NOMO-1 treated with dmso at 0.1 percent for 144 hours (cell line): Measurements from ENCODE around the gene STIM1.
A peak's percentile ranks its signal among the peaks of the same experiment; 100 is the strongest.

Source experiments
- DNase-seq: peaks from one replicate; lab custom pipeline; 2025; ENCODE audit not compliant: unreplicated experiment; lab: John Stamatoyannopoulos, UW

The STIM1 gene

DNA sequence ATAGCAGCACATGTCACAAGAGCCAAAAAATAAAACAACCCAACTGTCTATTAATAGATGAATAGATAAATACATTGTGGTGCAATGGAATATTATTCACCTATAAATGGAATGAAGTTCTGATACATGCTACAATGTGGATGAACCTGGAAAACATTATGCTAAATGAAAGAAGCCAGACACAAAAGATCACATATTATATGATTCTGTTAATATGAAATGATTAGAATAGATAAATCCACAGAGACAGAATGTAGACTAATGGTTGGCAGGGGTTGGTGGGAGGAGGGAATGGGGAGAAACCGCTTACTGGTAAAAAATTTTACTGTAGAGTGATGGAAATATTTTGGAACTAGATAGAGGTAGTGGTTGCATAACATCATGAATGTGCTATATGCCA, 206.2 kb downstream of the STIM1 start:
- no peak for DNase-seq

DNA sequence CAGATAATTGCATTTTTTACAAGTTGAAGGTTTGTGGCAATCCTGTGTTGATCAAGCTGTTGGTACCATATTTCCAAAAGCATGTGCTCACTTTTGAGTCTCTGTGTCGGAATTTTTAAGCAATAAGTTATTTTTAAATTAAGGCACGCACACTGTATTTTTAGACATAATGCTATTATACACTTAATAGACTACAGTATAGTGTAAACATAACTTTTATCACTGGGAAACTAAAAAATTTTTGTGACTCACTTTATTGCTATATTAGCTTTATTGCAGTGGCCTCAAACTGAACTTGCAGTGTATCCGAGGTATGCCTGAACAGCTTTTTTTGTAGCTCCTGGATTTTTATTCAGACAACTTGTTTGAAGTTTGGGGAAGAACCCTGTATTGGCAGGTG, 207.9 kb downstream of the STIM1 start:
- DNase-seq = no peak

DNA sequence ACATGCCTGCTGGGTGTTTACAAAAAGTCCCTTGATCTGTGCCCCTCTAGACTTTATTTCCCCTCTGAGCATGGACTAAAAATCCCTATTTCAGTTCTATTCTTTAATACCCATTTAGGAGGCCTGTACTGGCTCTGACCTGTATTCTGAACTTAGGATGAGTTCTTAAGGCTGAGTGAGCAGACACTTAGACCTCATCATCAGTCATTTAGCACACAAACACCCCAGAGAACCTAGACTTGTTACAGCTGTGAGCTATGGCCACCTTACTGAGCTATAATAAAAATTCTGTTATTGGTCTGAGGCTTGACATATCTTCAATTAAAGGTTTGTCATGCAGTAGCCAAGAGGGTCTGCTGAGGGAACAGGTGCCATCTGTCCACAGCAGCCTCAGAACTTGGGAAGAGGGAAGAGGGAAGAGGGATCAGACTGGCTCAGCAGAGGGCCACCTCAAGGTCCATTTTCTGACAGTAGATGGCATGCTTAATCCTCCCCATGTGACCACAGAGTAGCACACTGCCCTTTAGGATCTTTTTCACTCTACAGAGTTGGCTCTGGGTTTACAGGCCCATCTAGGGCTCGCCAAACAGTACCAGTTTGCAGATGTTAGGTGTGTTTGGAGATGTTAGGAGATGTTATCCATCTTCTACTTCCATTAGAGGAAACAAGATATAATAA, 209.0 kb downstream of the STIM1 start:
- no peak for DNase-seq

DNA sequence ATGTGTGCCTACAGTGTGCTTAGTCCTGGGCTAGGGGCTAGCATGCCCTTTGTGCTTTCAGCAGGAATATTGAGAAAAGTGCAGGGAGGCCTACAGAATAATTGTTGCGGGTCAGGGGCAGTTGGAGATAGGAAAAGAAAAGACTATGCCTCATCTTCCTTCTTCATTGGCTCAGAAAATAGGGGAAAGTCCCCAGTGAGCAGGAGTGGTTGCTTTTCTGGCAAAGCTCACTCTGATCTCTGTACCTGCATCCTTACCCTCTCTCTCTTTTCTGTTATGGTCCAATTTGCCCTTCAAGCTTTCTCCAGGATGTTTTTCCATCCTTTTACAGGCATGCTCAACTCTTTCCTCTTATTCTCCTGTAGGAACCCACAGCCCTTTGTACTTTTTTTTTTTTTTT, 209.6 kb downstream of the STIM1 start:
- DNase-seq = no peak

DNA sequence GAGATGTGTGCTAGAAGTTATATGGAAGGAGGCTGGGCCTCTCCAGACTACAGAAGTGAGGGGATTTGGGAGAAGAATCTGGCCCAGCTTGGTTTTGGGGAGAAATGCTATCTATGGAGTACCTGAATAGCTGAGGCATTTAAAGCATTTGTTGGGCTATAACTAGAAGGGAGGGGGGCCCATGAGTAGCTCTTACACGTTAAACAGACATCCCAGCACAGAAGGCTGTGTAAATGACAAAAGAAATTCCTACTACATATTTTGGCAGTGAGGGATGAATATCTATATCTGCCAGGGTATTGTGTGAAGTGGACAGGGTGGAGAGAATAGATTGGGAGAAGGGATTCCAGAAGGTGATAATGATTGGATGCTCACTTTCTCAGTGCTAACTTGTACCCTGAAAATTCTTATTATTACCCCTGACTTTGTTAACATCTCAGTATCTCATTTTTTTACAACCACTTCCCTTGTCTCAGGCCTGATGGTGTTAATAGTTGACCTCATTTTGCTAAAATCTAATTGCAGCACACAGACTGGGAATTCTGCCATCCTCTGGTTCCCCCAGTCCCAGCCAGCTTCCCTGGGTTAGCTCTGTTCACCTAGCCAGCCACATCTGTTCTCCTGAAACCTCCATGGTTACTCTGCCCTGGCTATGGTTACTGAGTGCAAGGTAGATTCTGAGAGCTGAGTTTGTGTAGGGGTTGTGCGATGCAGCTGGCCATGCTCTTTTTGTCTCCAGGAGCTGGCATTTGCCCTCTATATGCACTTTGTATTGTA, 210.3 kb downstream of the STIM1 start:
- no peak for DNase-seq

DNA sequence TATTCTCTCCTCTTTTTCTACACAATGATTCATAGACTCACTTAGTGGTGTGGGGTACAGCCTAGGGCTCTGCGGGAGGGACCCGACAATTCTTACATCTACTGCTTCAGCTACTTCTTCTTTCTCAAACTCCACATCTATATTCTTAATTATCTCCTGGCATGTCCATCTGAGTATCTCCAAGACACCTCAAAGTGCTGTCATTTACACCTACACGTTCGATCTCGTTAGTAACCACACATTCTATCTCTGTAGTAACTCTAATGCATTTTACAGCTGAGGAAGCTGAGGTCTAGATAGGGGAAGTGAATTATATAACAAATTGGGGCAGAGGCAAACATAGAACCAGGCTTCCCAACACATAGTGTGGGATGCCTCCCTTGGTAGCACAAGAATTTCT, 211.4 kb downstream of the STIM1 start:
- peak; percentile 72 for DNase-seq

DNA sequence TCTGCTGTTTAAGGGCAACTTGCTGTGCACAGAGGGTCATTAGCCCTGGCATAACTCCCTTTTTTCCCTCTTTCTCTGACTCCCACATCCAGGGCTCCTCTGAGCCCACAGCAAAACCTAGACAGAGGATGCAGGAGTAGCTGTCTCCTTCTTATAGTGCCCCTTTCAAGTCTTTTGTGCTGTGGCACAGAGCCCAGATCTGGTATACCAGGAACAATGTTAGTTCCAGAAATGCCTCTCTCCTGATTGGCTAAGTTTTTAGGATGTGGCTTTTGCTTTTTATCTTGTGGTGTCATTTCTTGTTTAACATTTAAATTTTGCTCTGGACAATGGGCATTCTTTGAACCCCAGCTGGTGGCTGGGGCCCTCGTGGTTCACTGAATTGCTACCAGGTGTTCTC, 213.5 kb downstream of the STIM1 start:
- DNase-seq = no peak

GRCh38 chr11:4071325-4071724, 215.9 kb downstream of the STIM1 start:
- DNase-seq = no peak

DNA sequence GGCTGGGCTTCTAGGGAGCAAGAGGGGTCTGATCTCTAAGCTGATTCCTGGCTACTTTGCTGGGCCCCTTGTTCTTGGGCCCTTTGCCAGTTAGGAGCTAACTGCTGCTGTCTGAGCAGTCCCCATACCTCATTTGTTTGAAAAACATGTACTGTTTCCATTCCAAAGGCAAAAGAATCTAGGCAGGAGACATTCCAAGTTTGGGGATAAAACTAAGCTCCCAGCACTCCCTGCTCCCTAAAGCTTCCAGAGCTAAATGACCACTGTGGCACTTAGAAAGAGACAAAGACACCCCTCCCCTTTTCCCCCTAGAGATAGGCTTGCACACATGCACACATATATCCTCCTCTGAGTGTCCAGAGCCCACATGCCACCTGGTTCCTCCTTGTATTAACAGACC, 216.4 kb downstream of the STIM1 start:
- no peak for DNase-seq

DNA sequence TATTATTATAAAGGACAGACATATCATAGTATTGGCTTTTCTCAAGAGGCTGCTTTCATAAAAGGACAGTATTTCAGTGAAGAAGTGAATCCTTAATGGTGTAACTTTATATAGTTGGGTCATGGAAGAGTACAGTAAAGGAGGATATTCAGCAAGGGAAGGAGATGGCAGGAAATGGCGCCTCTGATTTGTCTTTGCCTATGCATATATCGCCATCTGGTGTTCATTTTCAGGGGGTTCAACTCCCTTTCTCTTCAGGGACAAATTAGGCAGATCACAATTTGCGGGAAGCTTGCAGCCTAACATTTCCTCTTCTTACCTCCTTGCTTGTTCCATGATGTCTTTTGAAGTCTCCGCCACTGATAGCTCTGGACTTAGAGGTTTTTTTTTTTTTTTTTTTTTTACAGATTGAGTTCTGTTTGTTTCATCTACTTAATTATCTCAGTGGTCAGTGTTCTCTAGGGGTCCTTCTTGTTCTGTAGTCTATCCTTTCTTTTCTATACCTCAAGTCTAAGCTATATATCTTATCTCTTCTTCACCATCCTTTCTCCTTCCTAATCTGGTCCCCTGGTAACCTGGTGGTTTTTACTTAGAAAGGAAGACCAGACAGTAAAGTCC, 217.3 kb downstream of the STIM1 start:
- DNase-seq = peak; percentile 56

DNA sequence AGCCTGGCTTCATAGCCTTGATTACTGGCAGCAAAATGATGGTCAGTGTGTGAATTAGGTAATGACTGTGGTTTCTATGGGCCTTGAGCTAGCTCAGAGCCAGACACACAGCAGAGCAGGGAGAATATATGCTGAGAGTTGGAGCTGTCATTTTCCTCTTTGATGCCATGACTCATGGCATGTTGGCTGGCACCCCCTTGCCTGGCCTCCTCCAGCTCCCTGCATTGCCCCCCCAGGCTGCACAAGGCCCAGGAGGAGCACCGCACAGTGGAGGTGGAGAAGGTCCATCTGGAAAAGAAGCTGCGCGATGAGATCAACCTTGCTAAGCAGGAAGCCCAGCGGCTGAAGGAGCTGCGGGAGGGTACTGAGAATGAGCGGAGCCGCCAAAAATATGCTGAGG, 218.8 kb downstream of the STIM1 start:
- no peak for DNase-seq

DNA sequence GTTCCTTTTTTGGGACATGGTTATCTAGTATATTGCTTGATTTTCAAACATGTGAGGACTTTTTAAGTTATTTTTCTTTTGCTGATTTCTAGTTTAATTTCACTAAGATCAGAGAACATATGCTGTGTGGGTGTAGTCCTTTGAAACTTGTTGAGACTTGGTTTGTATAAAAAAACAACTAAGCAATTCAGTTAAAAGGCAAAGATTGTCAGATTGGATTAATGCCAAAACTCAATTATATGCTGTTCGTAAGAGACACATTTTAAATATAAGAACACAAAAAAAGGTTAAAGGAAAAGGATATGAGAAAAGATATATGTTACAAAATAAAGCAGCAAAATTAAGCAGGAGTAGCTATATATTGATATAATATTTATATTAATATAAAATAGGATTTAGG, 221.3 kb downstream of the STIM1 start:
- no peak for DNase-seq

- no peak for DNase-seq
Observed at GRCh38 chr11:4083198-4083597, 227.7 kb downstream of the STIM1 start.

DNA sequence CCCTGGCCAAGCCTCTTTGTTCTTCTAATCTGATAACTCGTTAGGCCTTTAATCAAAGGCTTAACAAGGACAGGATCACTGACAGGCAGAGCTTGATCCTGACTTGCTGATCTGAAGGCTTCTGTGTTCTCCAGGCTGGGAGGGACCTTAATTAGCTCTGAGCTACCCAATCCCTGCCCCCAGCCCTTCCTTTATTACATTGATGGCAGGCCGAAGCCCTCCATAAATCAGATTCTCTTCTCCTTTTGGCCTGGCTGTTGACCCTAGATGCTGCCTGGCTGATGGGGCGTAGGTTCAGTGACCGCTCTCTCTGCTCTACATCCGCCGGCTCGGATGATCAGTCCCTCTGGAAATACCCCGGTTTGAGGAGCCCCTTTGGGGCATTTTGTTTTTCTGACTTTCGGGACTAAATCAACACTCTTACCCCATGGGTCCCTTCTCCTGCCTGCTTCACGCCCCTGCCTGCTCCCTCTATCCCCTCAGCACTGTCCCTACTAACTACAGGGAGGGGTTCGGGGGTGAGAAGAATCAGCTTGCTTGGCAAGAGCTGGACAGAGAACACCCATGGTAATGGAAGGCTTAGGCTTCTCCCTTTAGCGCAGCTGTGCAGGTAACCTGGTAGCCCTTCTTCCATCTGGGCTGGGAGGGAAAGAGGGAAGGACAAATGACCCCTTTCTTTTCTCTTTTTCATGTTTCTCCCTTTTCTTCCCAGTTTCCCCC, 229.1 kb downstream of the STIM1 start:
- no peak for DNase-seq

DNA sequence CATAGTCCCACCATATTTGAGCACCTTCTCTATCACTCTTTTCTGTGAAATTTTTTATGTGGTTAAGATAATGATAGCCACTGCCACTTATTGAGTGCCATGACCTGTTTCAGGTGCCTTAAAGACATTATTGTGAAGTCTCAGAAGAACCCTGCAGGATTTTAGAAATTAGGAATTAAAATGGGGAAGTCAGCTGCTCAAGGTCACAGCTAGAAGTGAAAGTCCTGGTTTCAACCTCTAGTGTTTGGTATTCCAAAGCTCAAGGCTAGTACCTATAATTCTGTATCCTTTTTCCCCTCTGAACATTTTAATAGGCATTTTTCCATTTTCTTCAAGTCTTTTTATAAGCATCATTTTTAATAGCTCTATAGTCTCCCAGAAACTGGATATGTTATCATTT, 230.1 kb downstream of the STIM1 start:
- no peak for DNase-seq

DNA sequence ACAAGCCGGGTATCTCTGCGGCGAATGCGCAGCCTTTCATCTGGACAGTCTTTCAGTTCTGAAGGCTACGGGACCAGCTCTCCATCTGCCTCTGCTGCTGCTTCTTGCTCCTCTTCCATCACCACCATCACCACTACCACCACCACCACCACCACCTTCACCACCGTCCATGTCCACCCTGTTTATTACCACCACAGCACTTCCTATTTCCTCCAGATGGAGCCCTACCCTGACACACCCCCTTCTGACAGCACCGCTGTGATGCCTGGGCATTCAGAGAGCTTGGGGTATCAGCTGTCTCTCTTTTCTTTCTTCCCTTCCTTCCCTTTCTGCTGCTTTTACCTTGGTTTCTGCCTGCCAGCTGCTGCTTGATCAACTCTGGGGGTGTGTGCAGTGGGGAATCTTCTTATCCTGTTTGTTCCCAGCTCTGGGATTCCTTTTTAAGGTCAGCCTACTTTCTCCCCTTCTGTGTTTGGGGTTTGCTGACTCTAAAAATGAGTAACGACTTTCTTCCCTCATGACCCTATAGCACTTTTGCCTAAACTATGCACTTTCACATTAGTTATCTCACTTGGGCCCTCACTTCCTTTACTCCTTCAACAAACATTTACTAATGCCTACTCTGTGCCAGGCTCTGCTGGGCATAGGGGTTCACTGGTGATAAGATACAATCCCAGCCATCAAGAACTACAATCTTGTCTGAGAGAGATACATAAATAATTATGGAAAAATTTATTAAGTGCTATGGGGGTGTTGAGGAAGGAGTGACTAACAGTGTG, 231.3 kb downstream of the STIM1 start:
- no peak for DNase-seq

GRCh38 chr11:4087551-4087950, 232.1 kb downstream of the STIM1 start:
- no peak for DNase-seq

- DNase-seq = no peak
Observed at GRCh38 chr11:4090258-4090657, 234.8 kb downstream of the STIM1 start.

DNA sequence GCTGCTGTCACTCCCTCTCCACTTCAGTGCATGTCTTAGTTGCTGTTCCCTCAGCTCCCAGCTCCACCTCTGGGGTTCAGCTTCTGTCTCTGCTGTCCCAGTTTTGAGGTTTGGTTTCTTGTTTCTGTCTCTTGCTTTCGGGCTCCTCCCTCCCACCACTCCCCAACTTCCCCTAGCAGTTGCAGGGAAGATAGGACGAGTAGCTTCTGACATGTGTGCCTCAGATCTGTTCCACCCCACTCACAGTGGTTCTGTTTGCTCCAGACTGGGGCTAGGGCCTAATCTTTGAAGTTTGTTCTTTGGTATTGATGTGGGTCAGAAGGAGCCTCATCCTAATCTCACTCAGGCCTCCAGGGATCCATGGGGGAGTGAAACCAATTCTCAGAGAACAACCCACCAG, 236.6 kb downstream of the STIM1 start:
- no peak for DNase-seq

DNA sequence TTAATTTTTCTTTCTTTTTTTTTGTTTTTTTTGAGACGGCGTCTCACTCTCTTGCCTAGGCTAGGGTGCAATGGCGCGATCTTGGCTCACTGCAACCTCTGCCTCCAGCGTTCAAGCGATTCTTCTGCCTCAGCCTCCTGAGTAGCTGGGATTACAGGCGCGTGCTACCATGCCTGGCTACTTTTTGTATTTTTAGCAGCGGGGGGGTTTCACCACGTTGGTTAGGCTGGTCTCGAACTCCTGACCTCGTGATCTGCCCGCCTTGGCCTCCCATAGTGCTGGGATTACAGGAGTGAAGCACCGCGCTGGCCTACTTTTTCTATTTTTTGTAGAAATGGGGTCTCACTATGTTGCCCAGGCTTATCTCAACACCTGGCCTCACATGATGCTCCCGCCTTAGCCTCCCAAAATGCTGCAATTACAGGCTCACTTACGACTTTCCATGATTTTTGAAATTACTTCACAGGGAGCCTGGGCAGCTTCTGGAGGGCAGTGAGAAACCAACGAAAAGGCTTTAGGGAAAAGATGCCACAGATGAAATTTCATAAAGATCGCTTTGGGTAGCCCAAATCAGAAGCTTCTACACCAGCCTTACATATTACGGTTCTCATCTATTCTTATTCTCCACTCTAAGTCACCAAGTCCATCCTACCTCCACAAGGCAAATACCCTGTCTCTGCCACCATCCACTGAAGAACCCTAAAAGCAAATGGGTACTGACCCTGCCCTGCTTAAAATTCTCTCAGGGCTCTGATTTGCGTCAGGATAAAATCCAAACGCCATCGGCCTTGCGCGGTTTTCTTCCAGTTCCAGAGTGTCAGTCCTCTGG, 238.3 kb downstream of the STIM1 start:
- no peak for DNase-seq
